Measurements from ENCODE around the gene MICU1. TPM values are rescaled to one million over a fixed set of nuclear protein-coding genes. Genes with fewer than 3 reads are reported as not detected.

MICU1 gene
- total RNA-seq, 6 donors from 2014 or later = 26.9 to 62.9 (median 47.6) TPM

GRCh38 chr10:72513910-72514309 lies 112.0 kb downstream of the MICU1 start:
- peaks cover 0 to 5% (median 0%) of the 10 kb centered on the region in 4 donors for H3K36me3 ChIP-seq
- no peak overlapping the region for H3K27ac ChIP-seq
- peaks cover 0 to 6% (median 0%) of the 10 kb centered on the region in 4 donors for H3K4me1 ChIP-seq
- TF ChIP-seq, protein P1, sequence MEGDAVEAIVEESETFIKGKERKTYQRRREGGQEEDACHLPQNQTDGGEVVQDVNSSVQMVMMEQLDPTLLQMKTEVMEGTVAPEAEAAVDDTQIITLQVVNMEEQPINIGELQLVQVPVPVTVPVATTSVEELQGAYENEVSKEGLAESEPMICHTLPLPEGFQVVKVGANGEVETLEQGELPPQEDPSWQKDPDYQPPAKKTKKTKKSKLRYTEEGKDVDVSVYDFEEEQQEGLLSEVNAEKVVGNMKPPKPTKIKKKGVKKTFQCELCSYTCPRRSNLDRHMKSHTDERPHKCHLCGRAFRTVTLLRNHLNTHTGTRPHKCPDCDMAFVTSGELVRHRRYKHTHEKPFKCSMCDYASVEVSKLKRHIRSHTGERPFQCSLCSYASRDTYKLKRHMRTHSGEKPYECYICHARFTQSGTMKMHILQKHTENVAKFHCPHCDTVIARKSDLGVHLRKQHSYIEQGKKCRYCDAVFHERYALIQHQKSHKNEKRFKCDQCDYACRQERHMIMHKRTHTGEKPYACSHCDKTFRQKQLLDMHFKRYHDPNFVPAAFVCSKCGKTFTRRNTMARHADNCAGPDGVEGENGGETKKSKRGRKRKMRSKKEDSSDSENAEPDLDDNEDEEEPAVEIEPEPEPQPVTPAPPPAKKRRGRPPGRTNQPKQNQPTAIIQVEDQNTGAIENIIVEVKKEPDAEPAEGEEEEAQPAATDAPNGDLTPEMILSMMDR (IDR thresholded peaks at IDR 0.05) = no peak
- no peak for TF ChIP-seq EP300 (IDR thresholded peaks at IDR 0.05)
- no peak for TF ChIP-seq POLR2A (IDR thresholded peaks at IDR 0.05)
- no peak overlapping the region for H3K4me3 ChIP-seq
- no peaks in the 10 kb centered on the region for H3K27me3 ChIP-seq
- no peak for ATAC-seq (ENCODE audit: low FRiP score in 2 of 2)
- no peaks in the 10 kb centered on the region for H3K9me3 ChIP-seq
- DNase-seq = no peak

GRCh38 chr10:72511459-72511858 lies 114.4 kb downstream of the MICU1 start:
- Histone ChIP-seq H3K4me1 (peaks cover 0 to 6% (median 0%) of the 10 kb centered on the region in 4 donors), H3K36me3 (no peaks in the 10 kb centered on the region), H3K4me3 (no peak overlapping the region), H3K27me3 (no peaks in the 10 kb centered on the region), H3K9me3 (no peaks in the 10 kb centered on the region), H3K27ac (peak overlapping the region in 2 of 4 donors; percentile 64 to 72)
- DNase-seq = no peak
- ATAC-seq (ENCODE audit: low FRiP score in 2 of 2) = peak in 1 of 2 donors; percentile 53
- TF ChIP-seq, protein P1 (IDR thresholded peaks at IDR 0.05) = no peak
- TF ChIP-seq POLR2A (IDR thresholded peaks at IDR 0.05) (no peak), EP300 (IDR thresholded peaks at IDR 0.05) (no peak), POLR2AphosphoS5 (IDR thresholded peaks at IDR 0.05) (no peak)
- 68 to 72% methylated on average over 5 of the region's 5 CpGs for WGBS, 2 donors

DNA sequence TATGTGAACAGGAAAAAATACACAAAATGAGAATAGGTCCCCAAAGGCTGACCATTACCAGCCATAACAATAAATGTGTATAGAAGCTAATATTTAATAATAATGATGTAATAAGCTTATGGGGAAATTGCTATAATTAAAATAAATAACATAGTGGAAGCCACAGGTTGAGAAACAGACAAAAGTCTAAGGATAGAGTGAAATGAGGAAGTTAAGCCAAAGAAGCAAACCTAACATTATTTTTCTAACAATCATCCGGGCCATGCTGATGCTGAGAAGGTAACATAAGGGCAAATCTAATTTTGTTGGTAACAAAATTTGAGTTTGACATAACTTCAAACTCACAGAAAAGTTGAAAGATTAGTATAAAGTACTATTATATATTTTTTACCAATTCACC lies 115.9 kb downstream of the MICU1 start:
- no peak for ATAC-seq (ENCODE audit: low FRiP score in 2 of 2)
- no peak for DNase-seq
- H3K27ac ChIP-seq = peak overlapping the region in 2 of 4 donors; percentile 40 to 72
- no peaks in the 10 kb centered on the region for H3K27me3 ChIP-seq
- no peaks in the 10 kb centered on the region for H3K36me3 ChIP-seq
- no peaks in the 10 kb centered on the region for H3K9me3 ChIP-seq
- TF ChIP-seq POLR2AphosphoS5 (IDR thresholded peaks at IDR 0.05) = no peak
- no peak for TF ChIP-seq EP300 (IDR thresholded peaks at IDR 0.05)
- TF ChIP-seq, protein P1 (IDR thresholded peaks at IDR 0.05) = no peak
- TF ChIP-seq POLR2A (IDR thresholded peaks at IDR 0.05) = no peak
- peaks cover 0 to 6% (median 0%) of the 10 kb centered on the region in 4 donors for H3K4me1 ChIP-seq
- no peak overlapping the region for H3K4me3 ChIP-seq
- WGBS, 2 donors = 68 to 83% methylated on average over 1 of the region's 1 CpG

- Histone ChIP-seq H3K27ac (peak overlapping the region in 1 of 4 donors; percentile 40), H3K4me3 (no peak overlapping the region), H3K36me3 (no peaks in the 10 kb centered on the region), H3K27me3 (no peaks in the 10 kb centered on the region), H3K4me1 (peaks cover 0 to 6% (median 0%) of the 10 kb centered on the region in 4 donors), H3K9me3 (no peaks in the 10 kb centered on the region)
- WGBS, 2 donors = 78 to 86% methylated on average over 4 of the region's 4 CpGs
- TF ChIP-seq POLR2AphosphoS5 (IDR thresholded peaks at IDR 0.05) (no peak), POLR2A (IDR thresholded peaks at IDR 0.05) (no peak), EP300 (IDR thresholded peaks at IDR 0.05) (no peak)
- TF ChIP-seq, protein P1 (IDR thresholded peaks at IDR 0.05) = no peak
- DNase-seq (no peak), ATAC-seq (ENCODE audit: low FRiP score in 2 of 2) (no peak)
These were observed 116.6 kb downstream of the MICU1 start for GRCh38 chr10:72509206-72509799.

GRCh38 chr10:72508033-72508432 lies 117.8 kb downstream of the MICU1 start:
- H3K4me3 ChIP-seq = no peak overlapping the region
- ATAC-seq (ENCODE audit: low FRiP score in 2 of 2) = no peak
- no peak for DNase-seq
- no peaks in the 10 kb centered on the region for H3K27me3 ChIP-seq
- H3K9me3 ChIP-seq = no peaks in the 10 kb centered on the region
- peaks cover 0 to 6% (median 0%) of the 10 kb centered on the region in 4 donors for H3K4me1 ChIP-seq
- WGBS, 2 donors = 71% methylated on average over 2 of the region's 2 CpGs
- TF ChIP-seq, protein P1 (IDR thresholded peaks at IDR 0.05) = no peak
- TF ChIP-seq POLR2A (IDR thresholded peaks at IDR 0.05) (no peak), POLR2AphosphoS5 (IDR thresholded peaks at IDR 0.05) (no peak), EP300 (IDR thresholded peaks at IDR 0.05) (no peak)
- no peak overlapping the region for H3K27ac ChIP-seq
- no peaks in the 10 kb centered on the region for H3K36me3 ChIP-seq

Measured in upper lobe of left lung (tissue), 6 donors.